Breast epithelium (tissue), 3 donors: ENCODE data around the gene TOX2.

Source experiments
- CTCF ChIP-seq, 3 donors: fragments of 450-650 bp; IDR thresholded peaks; one replicate each; pipeline ENCODE4 v1.5.1; 2016 to 2017; ENCODE audit warnings: antibody characterized with exemption in 3 of 3, mild to moderate bottlenecking in 3 of 3, moderate library complexity in 3 of 3
- POLR2A ChIP-seq: fragments of 450-650 bp; IDR thresholded peaks from one replicate; pipeline ENCODE4 v1.6.1; 2016; ENCODE audit warnings: antibody characterized with exemption, mild to moderate bottlenecking, moderate library complexity

GRCh38 chr20:43959920-43960227 is 45.2 kb downstream of the TOX2 start:
- no peak for TF ChIP-seq CTCF (IDR thresholded peaks at IDR 0.05)
- TF ChIP-seq POLR2A = no peak
